SK-N-SH (cell line): ENCODE measurements around the gene NPC1L1. TPM values are rescaled to one million over a fixed set of nuclear protein-coding genes. Genes with fewer than 3 reads are reported as not detected.
A peak's percentile ranks its signal among the peaks of the same experiment; 100 is the strongest.

Experiments used
- CTCF ChIA-PET: fragments of 300-600, 350-600 bp; formaldehyde crosslinking; extraction: SDS; loops from one replicate; lab custom pipeline; 2021; lab: Yijun Ruan, JAX
- POLR2A ChIA-PET: fragments of 350-600 bp; sonication (Branson Sonifier 250); formaldehyde crosslinking; extraction: SDS; loops from one replicate; lab custom pipeline; 2020; ENCODE audit warnings: antibody characterized with exemption, inconsistent platforms; lab: Yijun Ruan, JAX
- DNase-seq: peaks from one replicate; pipeline ENCODE4 v3.0.0; 2012
- H2AFZ ChIP-seq: fragments of 200-600 bp; sonication (generic); 2 replicates; pipeline ENCODE4 v1.8.1; 2016; ENCODE audit warnings: antibody characterized with exemption, mild to moderate bottlenecking, low read depth
- H3F3A ChIP-seq: fragments of 200-600 bp; sonication (generic); replicated peaks from 2 replicates; pipeline ENCODE3; 2016; ENCODE audit warnings: antibody characterized with exemption, mild to moderate bottlenecking; ENCODE audit not compliant: insufficient read depth
- H3K27ac ChIP-seq, 2 experiments: fragments of 200-500 bp in 1 of 2; fragments of 200-600 bp in 1 of 2; sonication (Bioruptor generic) in 1 of 2; sonication (generic), shearing (Covaris generic) in 1 of 2; 2 replicates each; pipeline versions ENCODE4 v1.5.1 to v1.6.1; 2014 to 2016; ENCODE audit warnings: low read depth in 2 of 2, inconsistent platforms in 1 of 2, low read length in 1 of 2, mild to moderate bottlenecking in 1 of 2, mixed read lengths in 1 of 2
- H3K27me3 ChIP-seq: fragments of 200-600 bp; sonication (generic), shearing (Covaris generic); 2 replicates; pipeline ENCODE4 v1.6.1; 2016; ENCODE audit warnings: mixed run types; ENCODE audit not compliant: insufficient read depth
- H3K36me3 ChIP-seq, 2 experiments: fragments of 200-500 bp in 1 of 2; fragments of 200-600 bp in 1 of 2; sonication (Bioruptor generic) in 1 of 2; sonication (generic) in 1 of 2; replicated peaks in 1 of 2; 2 replicates each; pipeline versions ENCODE3 to v1.5.1; 2014 to 2016; ENCODE audit warnings: low read length in 1 of 2, mild to moderate bottlenecking in 1 of 2; ENCODE audit not compliant: insufficient read depth in 2 of 2, control insufficient read depth in 1 of 2
- H3K4me1 ChIP-seq, 2 experiments: fragments of 200-500 bp in 1 of 2; fragments of 200-600 bp in 1 of 2; sonication (Bioruptor generic) in 1 of 2; sonication (generic), shearing (Covaris generic) in 1 of 2; 2 replicates each; pipeline versions ENCODE4 v1.5.1 to v1.6.1; 2014 to 2016; ENCODE audit warnings: low read depth in 1 of 2, low read length in 1 of 2, mixed run types in 1 of 2; ENCODE audit not compliant: insufficient read depth in 2 of 2, control insufficient read depth in 1 of 2
- H3K4me2 ChIP-seq: fragments of 200-600 bp; sonication (generic), shearing (Covaris generic); 2 replicates; pipeline ENCODE4 v1.6.1; 2017; ENCODE audit warnings: mixed run types
- H3K4me3 ChIP-seq, 2 experiments: fragments of 200-500 bp in 1 of 2; fragments of 200-600 bp in 1 of 2; sonication (Bioruptor generic) in 1 of 2; sonication (generic), shearing (Covaris generic) in 1 of 2; 2 replicates each; pipeline versions ENCODE4 v1.5.1 to v1.8.1; 2014 to 2016; ENCODE audit warnings: low read depth in 2 of 2, inconsistent platforms in 1 of 2, low read length in 1 of 2, mild to moderate bottlenecking in 1 of 2, mixed read lengths in 1 of 2, moderate library complexity in 1 of 2
- H3K79me2 ChIP-seq: fragments of 200-600 bp; sonication (generic); 2 replicates; pipeline ENCODE4 v1.8.1; 2017; ENCODE audit warnings: mild to moderate bottlenecking; ENCODE audit not compliant: insufficient read depth
- H3K9ac ChIP-seq: fragments of 200-600 bp; sonication (generic); 2 replicates; pipeline ENCODE4 v1.6.1; 2017; ENCODE audit warnings: mixed run types
- H3K9me2 ChIP-seq: fragments of 200-600 bp; sonication (generic); 2 replicates; pipeline ENCODE4 v1.6.1; 2017; ENCODE audit warnings: mixed run types
- H3K9me3 ChIP-seq: fragments of 200-600 bp; sonication (generic); 2 replicates; pipeline ENCODE4 v1.6.1; 2017; ENCODE audit warnings: mixed run types, mild to moderate bottlenecking, moderate library complexity
- H4K20me1 ChIP-seq: fragments of 200-600 bp; sonication (generic); 2 replicates; pipeline ENCODE4 v1.6.1; 2017; ENCODE audit warnings: mild to moderate bottlenecking, mixed run types; ENCODE audit not compliant: insufficient read depth
- CHD2 ChIP-seq: fragments of 150-350 bp; IDR thresholded peaks from 2 replicates; pipeline ENCODE4 v1.6.1; 2018; ENCODE audit warnings: low read length; ENCODE audit not compliant: partially characterized antibody
- CTCF ChIP-seq: fragments of 200-600 bp; sonication (generic); IDR thresholded peaks from 2 replicates; pipeline ENCODE4 v1.6.1; 2017; ENCODE audit warnings: antibody characterized with exemption, mild to moderate bottlenecking, moderate library complexity
- EP300 ChIP-seq, 2 experiments: IDR thresholded peaks; 2 replicates each; pipeline versions ENCODE4 v1.4.0 to v1.6.1; 2012; ENCODE audit warnings: borderline replicate concordance in 1 of 2, low read depth in 1 of 2, low read length in 1 of 2
- EZH2phosphoT487 ChIP-seq: fragments of 200-600 bp; sonication (generic); IDR thresholded peaks from 2 replicates; pipeline ENCODE4 v1.6.1; 2017; ENCODE audit warnings: low read depth, mixed run types, mild to moderate bottlenecking, antibody characterized with exemption, moderate library complexity, borderline replicate concordance
- FOSL2 ChIP-seq: IDR thresholded peaks from 2 replicates; pipeline ENCODE4 v1.4.0; 2012; ENCODE audit warnings: low read depth, mild to moderate bottlenecking, moderate library complexity, borderline replicate concordance
- FOXJ3 ChIP-seq: sonication (generic); formaldehyde crosslinking; IDR thresholded peaks from 2 replicates; pipeline ENCODE4 v1.5.1; 2020; ENCODE audit warnings: mild to moderate bottlenecking, missing genetic modification reagents
- GATA2 ChIP-seq: sonication (generic); formaldehyde crosslinking; IDR thresholded peaks from 2 replicates; pipeline ENCODE4 v1.5.0; 2020; ENCODE audit warnings: mild to moderate bottlenecking, missing genetic modification reagents
- JUND ChIP-seq: IDR thresholded peaks from 2 replicates; pipeline ENCODE4 v1.4.0; 2012
- NFIC ChIP-seq: IDR thresholded peaks from 2 replicates; pipeline ENCODE4 v1.4.0; 2012; ENCODE audit warnings: borderline replicate concordance
- PBX3 ChIP-seq: IDR thresholded peaks from 2 replicates; pipeline ENCODE4; 2012
- RFX5 ChIP-seq: IDR thresholded peaks from 2 replicates; pipeline ENCODE4 v1.6.1; 2012; ENCODE audit warnings: mild to moderate bottlenecking, improper control_type of control experiment, low read length
- RXRA ChIP-seq: IDR thresholded peaks from 2 replicates; pipeline ENCODE4 v1.4.0; 2012; ENCODE audit warnings: low read depth, mild to moderate bottlenecking, borderline replicate concordance
- SMC3 ChIP-seq: IDR thresholded peaks from 2 replicates; pipeline ENCODE4 v1.6.1; 2012; ENCODE audit warnings: low read depth, low read length, improper control_type of control experiment
- TAF1 ChIP-seq: IDR thresholded peaks from 2 replicates; pipeline ENCODE4 v1.6.1; 2012; ENCODE audit warnings: low read depth, mild to moderate bottlenecking, low read length, moderate library complexity, borderline replicate concordance
- TEAD4 ChIP-seq: IDR thresholded peaks from 2 replicates; pipeline ENCODE4 v1.4.0; 2012; ENCODE audit warnings: mild to moderate bottlenecking, borderline replicate concordance; ENCODE audit not compliant: insufficient read depth
- YY1 ChIP-seq: IDR thresholded peaks from 2 replicates; pipeline ENCODE4 v1.4.0; 2012; ENCODE audit warnings: low read depth, mild to moderate bottlenecking
- WGBS: methylation state at CpG from one replicate; pipeline ENCODE4 v1.1.6; 2017; ENCODE audit warnings: low lambda C conversion rate; 5-methylcytosine and 5-hydroxymethylcytosine counted together
- polyA plus RNA-seq, 3 experiments: library from polyadenylated mRNA; depleted of rRNA; stranded (reverse); fragments of >200 nt; gene quantifications; 2 replicates each; pipeline ENCODE4 v1.2.3, GENCODE V29; 2012
- TF ChIP-seq, protein P1 (sequence below): IDR thresholded peaks from 2 replicates; pipeline ENCODE4 v1.4.0; 2012; ENCODE audit warnings: low read depth
- TF ChIP-seq, protein P2 (sequence below): IDR thresholded peaks from 2 replicates; pipeline ENCODE4 v1.4.0; 2012; ENCODE audit warnings: low read depth, borderline replicate concordance
- TF ChIP-seq, protein P3 (sequence below): fragments of 150-350 bp; IDR thresholded peaks from 2 replicates; pipeline ENCODE4 v1.6.1; 2016; ENCODE audit warnings: mild to moderate bottlenecking, low read depth, low read length

The NPC1L1 gene
- polyA plus RNA-seq, 1 of the 3 experiments (the other 2 are of a cell fraction), result not detected

GRCh38 chr7:44470135-44470479, 71.0 kb downstream of the NPC1L1 start:
- Histone ChIP-seq H3K9me2 (no peaks in the 10 kb centered on the region), H4K20me1 (peaks cover 50% of the 10 kb centered on the region), H3K4me2 (no peak overlapping the region), H3K4me3 (no peak overlapping the region), H3K79me2 (peaks cover 100% of the 10 kb centered on the region), H3K9ac (no peak overlapping the region), H2AFZ (no peak overlapping the region), H3K27ac (peak overlapping the region; percentile 36 to 45; a peak in 2 of 4 replicates), H3K36me3 (peaks cover 61 to 91% of the 10 kb centered on the region in 2 experiments), H3K9me3 (no peaks in the 10 kb centered on the region), H3K4me1 (peaks cover 24 to 43% of the 10 kb centered on the region in 2 experiments), H3K27me3 (no peaks in the 10 kb centered on the region), H3F3A (peaks cover 29% of the 10 kb centered on the region)
- 93% methylated on average over 2 of the region's 2 CpGs for WGBS
- TF ChIP-seq, protein P1, sequence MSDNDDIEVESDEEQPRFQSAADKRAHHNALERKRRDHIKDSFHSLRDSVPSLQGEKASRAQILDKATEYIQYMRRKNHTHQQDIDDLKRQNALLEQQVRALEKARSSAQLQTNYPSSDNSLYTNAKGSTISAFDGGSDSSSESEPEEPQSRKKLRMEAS, result no peak
- no peak for TF ChIP-seq SMC3
- no peak for TF ChIP-seq FOSL2
- TF ChIP-seq TEAD4, result no peak
- no peak for TF ChIP-seq GATA2 (CRISPR knock-in tag)
- TF ChIP-seq YY1, result no peak
- TF ChIP-seq TAF1, result no peak
- TF ChIP-seq CTCF, result no peak
- TF ChIP-seq RXRA, result no peak
- TF ChIP-seq EZH2phosphoT487, result no peak
- TF ChIP-seq RFX5, result no peak
- TF ChIP-seq JUND, result no peak
- TF ChIP-seq EP300 (IDR thresholded peaks at IDR 0.05; ENCODE audit: borderline replicate concordance in 1 of 2, low read depth in 1 of 2, low read length in 1 of 2), result no peak
- TF ChIP-seq NFIC, result no peak
- TF ChIP-seq PBX3, result no peak
- TF ChIP-seq, protein P2, sequence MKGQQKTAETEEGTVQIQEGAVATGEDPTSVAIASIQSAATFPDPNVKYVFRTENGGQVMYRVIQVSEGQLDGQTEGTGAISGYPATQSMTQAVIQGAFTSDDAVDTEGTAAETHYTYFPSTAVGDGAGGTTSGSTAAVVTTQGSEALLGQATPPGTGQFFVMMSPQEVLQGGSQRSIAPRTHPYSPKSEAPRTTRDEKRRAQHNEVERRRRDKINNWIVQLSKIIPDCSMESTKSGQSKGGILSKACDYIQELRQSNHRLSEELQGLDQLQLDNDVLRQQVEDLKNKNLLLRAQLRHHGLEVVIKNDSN, result no peak
- TF ChIP-seq FOXJ3, result no peak
- TF ChIP-seq, protein P3, sequence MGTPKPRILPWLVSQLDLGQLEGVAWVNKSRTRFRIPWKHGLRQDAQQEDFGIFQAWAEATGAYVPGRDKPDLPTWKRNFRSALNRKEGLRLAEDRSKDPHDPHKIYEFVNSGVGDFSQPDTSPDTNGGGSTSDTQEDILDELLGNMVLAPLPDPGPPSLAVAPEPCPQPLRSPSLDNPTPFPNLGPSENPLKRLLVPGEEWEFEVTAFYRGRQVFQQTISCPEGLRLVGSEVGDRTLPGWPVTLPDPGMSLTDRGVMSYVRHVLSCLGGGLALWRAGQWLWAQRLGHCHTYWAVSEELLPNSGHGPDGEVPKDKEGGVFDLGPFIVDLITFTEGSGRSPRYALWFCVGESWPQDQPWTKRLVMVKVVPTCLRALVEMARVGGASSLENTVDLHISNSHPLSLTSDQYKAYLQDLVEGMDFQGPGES, result no peak
- no peak for TF ChIP-seq CHD2
- ChIA-PET CTCF (interaction anchor here (0.7 to 2.5 kb wide), 5 partner anchors 17 to 229 kb away, joined by 3 to 17 read pairs (median 4); no protein-coding TSS in a partner anchor), POLR2A (interaction anchor here (0.9 kb wide), 1 partner anchor 20 kb away, joined by 4 read pairs; the partner anchor contains the start of gene NUDCD3)
- DNase-seq, result no peak
